H1 (cell line): ENCODE data around the gene NOM1. TPM values are rescaled to one million over a fixed set of nuclear protein-coding genes. Genes with fewer than 3 reads are reported as not detected.

ENCODE experiments used
- polyA plus RNA-seq, 7 experiments: library from polyadenylated mRNA; depleted of rRNA in 3 of 7; stranded (reverse) in 5 of 7; unstranded in 2 of 7; fragments of >200 nt in 5 of 7; fragments of 200-250 nt in 2 of 7; gene quantifications; 1 replicate in 5 of 7; 2 replicates in 1 of 7; 4 replicates in 1 of 7; pipeline versions ENCODE4 v1.2.1 to v1.2.3, GENCODE V29; 2011 to 2013; ENCODE audit warnings: missing spikeins in 2 of 7, mixed read lengths in 2 of 7
- total RNA-seq: library from RNA; stranded (reverse); fragmentation: NEBNext Ultra II Directional; extraction: Animal tissue kit (Norgen Biotek cat#: 25700); gene quantifications from 2 replicates; pipeline ENCODE4 v1.2.1, GENCODE V29; 2021

Gene NOM1
- total and polyA plus RNA-seq, 2 of the 8 experiments (the other 6 are each of a cell fraction or from before 2014, with no cell fraction given): 10.6 to 29.1 TPM

Other genes with a start within 250 kb of the NOM1 start
- gene LMBR1, start 56.5 kb upstream of the NOM1 start, total RNA-seq: 62.9 and 70.4 TPM in 2 replicates
- gene LMBR1, start 56.5 kb upstream of the NOM1 start, polyA plus RNA-seq (2011; rRNA removed): 15.1 and 17.6 TPM in 2 replicates
- 0.39 and 0.52 TPM in 2 replicates for gene MNX1, start 61.0 kb downstream of the NOM1 start, total RNA-seq
- not detected in 2 replicates for gene MNX1, start 61.0 kb downstream of the NOM1 start, polyA plus RNA-seq (2011; rRNA removed)
- gene UBE3C, start 189.2 kb downstream of the NOM1 start, total RNA-seq: 49.6 and 54.1 TPM in 2 replicates
- gene UBE3C, start 189.2 kb downstream of the NOM1 start, polyA plus RNA-seq (2011; rRNA removed): 26.5 and 32.0 TPM in 2 replicates